ENCODE results near the gene NOX3.
A peak's percentile ranks its signal among the peaks of the same experiment; 100 is the strongest.

Gene NOX3

GRCh38 chr6:155383913-155384312 is 71.7 kb downstream of the NOX3 start:
- no peak for DNase-seq (ENCODE audit: low read depth)
- H3K4me3 ChIP-seq (ENCODE audit: low read depth, low read length) = no peak overlapping the region
- no peak for TF ChIP-seq CTCF (IDR thresholded peaks at IDR 0.05; ENCODE audit: insufficient read depth, low read depth, low read length, missing control alignments)

GRCh38 chr6:155382338-155382685 is 73.3 kb downstream of the NOX3 start:
- DNase-seq (ENCODE audit: low read depth) = no peak
- no peak for TF ChIP-seq CTCF (IDR thresholded peaks at IDR 0.05; ENCODE audit: insufficient read depth, low read depth, low read length, missing control alignments)
- H3K4me3 ChIP-seq (ENCODE audit: low read depth, low read length) = no peak overlapping the region

GRCh38 chr6:155381673-155382337 is 73.8 kb downstream of the NOX3 start:
- TF ChIP-seq CTCF (IDR thresholded peaks at IDR 0.05; ENCODE audit: insufficient read depth, low read depth, low read length, missing control alignments) = no peak
- no peak for DNase-seq (ENCODE audit: low read depth)
- no peak overlapping the region for H3K4me3 ChIP-seq (ENCODE audit: low read depth, low read length)

- TF ChIP-seq CTCF (IDR thresholded peaks at IDR 0.05; ENCODE audit: insufficient read depth, low read depth, low read length, missing control alignments) = no peak
- no peak for DNase-seq (ENCODE audit: low read depth)
- no peak overlapping the region for H3K4me3 ChIP-seq (ENCODE audit: low read depth, low read length)
Observed at GRCh38 chr6:155380666-155381332, 74.8 kb downstream of the NOX3 start.

GRCh38 chr6:155378724-155379123 is 76.9 kb downstream of the NOX3 start:
- no peak for DNase-seq (ENCODE audit: low read depth)
- no peak for TF ChIP-seq CTCF (IDR thresholded peaks at IDR 0.05; ENCODE audit: insufficient read depth, low read depth, low read length, missing control alignments)
- no peak overlapping the region for H3K4me3 ChIP-seq (ENCODE audit: low read depth, low read length)

GRCh38 chr6:155378276-155378675 is 77.4 kb downstream of the NOX3 start:
- no peak overlapping the region for H3K4me3 ChIP-seq (ENCODE audit: low read depth, low read length)
- DNase-seq (ENCODE audit: low read depth) = peak; percentile 7
- TF ChIP-seq CTCF (IDR thresholded peaks at IDR 0.05; ENCODE audit: insufficient read depth, low read depth, low read length, missing control alignments) = no peak

- no peak for DNase-seq (ENCODE audit: low read depth)
- H3K4me3 ChIP-seq (ENCODE audit: low read depth, low read length) = no peak overlapping the region
- no peak for TF ChIP-seq CTCF (IDR thresholded peaks at IDR 0.05; ENCODE audit: insufficient read depth, low read depth, low read length, missing control alignments)
Observed at GRCh38 chr6:155377061-155377460, 78.6 kb downstream of the NOX3 start.

Measured in GM12865 (cell line).